Activated T-cell treated with anti-CD3 and anti-CD28 coated beads for 1 hour (primary cell): Measurements from ENCODE around the gene ICE1.
"Not testable (repeated sequence)": the region's sequence is repeated elsewhere in the genome, so short reads cannot be mapped to it uniquely, and the experiment has no call there.

Experiments used
- DNase-seq: peaks from one replicate; pipeline ENCODE4 v3.0.0-alpha.2; 2020; ENCODE audit warnings: low read depth

Gene ICE1

GRCh38 chr5:5404381-5404780 is 18.1 kb upstream of the ICE1 start:
- no peak for DNase-seq

GRCh38 chr5:5405441-5405840 is 17.0 kb upstream of the ICE1 start:
- DNase-seq = no peak

- no peak for DNase-seq
Measured at GRCh38 chr5:5407924-5408323, 14.6 kb upstream of the ICE1 start.

- no peak for DNase-seq
Measured at GRCh38 chr5:5409151-5409810, 13.2 kb upstream of the ICE1 start.

- not testable (repeated sequence) for DNase-seq
Measured at GRCh38 chr5:5413856-5414255, 8.6 kb upstream of the ICE1 start.

GRCh38 chr5:5414999-5415398 is 7.5 kb upstream of the ICE1 start:
- no peak for DNase-seq

GRCh38 chr5:5416733-5417132 is 5.7 kb upstream of the ICE1 start:
- no peak for DNase-seq

- DNase-seq = no peak
Measured at GRCh38 chr5:5418006-5418405, 4.5 kb upstream of the ICE1 start.

GRCh38 chr5:5418764-5419163 is 3.7 kb upstream of the ICE1 start:
- DNase-seq = no peak

- DNase-seq = no peak
Measured at GRCh38 chr5:5419291-5420210, 2.9 kb upstream of the ICE1 start.

- DNase-seq = no peak
Measured at GRCh38 chr5:5420251-5420650, 2.2 kb upstream of the ICE1 start.

- DNase-seq = no peak
Measured at GRCh38 chr5:5421149-5421960, 1.1 kb upstream of the ICE1 start.

- no peak for DNase-seq
Measured at GRCh38 chr5:5422819-5423515, 490 bp downstream of the ICE1 start.

- DNase-seq = no peak
Measured at GRCh38 chr5:5423586-5423985, 1.1 kb downstream of the ICE1 start.

GRCh38 chr5:5424736-5425135 is 2.3 kb downstream of the ICE1 start:
- DNase-seq = no peak

- DNase-seq = no peak
Measured at GRCh38 chr5:5430136-5430535, 7.7 kb downstream of the ICE1 start.

- no peak for DNase-seq
Measured at GRCh38 chr5:5432020-5432707, 9.7 kb downstream of the ICE1 start.

GRCh38 chr5:5436203-5436760 is 13.8 kb downstream of the ICE1 start:
- no peak for DNase-seq

- no peak for DNase-seq
Measured at GRCh38 chr5:5437227-5438172, 15.0 kb downstream of the ICE1 start.

GRCh38 chr5:5451863-5452262 is 29.4 kb downstream of the ICE1 start:
- DNase-seq = no peak
